Lower leg skin (tissue), 3 donors: ENCODE results near the gene C2orf76.

Experiments used
- CTCF ChIP-seq, 3 donors: fragments of 450-650 bp; IDR thresholded peaks; one replicate each; pipeline ENCODE4 v1.5.1; 2016; ENCODE audit warnings: antibody characterized with exemption in 3 of 3, mild to moderate bottlenecking in 3 of 3, moderate library complexity in 2 of 3
- POLR2A ChIP-seq, 2 donors: fragments of 450-650 bp; IDR thresholded peaks; one replicate each; pipeline ENCODE4 v1.6.1; 2016 to 2017; ENCODE audit warnings: antibody characterized with exemption in 2 of 2, mild to moderate bottlenecking in 1 of 2, moderate library complexity in 1 of 2

- TF ChIP-seq CTCF (IDR thresholded peaks at IDR 0.05) (no peak), POLR2A (IDR thresholded peaks at IDR 0.05) (no peak)
Observed at GRCh38 chr2:119376810-119377209, 10.2 kb upstream of the C2orf76 start.
